Measurements from ENCODE around the gene NSRP1. TPM values are rescaled to one million over a fixed set of nuclear protein-coding genes. Genes with fewer than 3 reads are reported as not detected.

The NSRP1 gene
- polyA plus RNA-seq, 1 donor from 2014 or later: 8.6 TPM

GRCh38 chr17:30230596-30231125 lies 114.0 kb downstream of the NSRP1 start:
- Histone ChIP-seq H3K36me3 (ENCODE audit: insufficient read depth, low read length) (no peaks in the 10 kb centered on the region), H3K9me3 (ENCODE audit: low read length) (no peaks in the 10 kb centered on the region), H3K79me2 (replicated peaks; ENCODE audit: insufficient read depth, low read length) (no peaks in the 10 kb centered on the region), H3K9ac (ENCODE audit: low read length) (no peak overlapping the region), H2AFZ (ENCODE audit: low read depth, low read length) (no peak overlapping the region), H3K27me3 (ENCODE audit: insufficient read depth, low read depth, low read length) (peaks cover 28% of the 10 kb centered on the region), H4K20me1 (ENCODE audit: insufficient read depth) (no peaks in the 10 kb centered on the region), H3K9me2 (ENCODE audit: insufficient read depth, low read length) (no peaks in the 10 kb centered on the region), H3K4me3 (ENCODE audit: low read length) (no peak overlapping the region), H3F3A (ENCODE audit: insufficient read depth, low read length, poor library complexity, severe bottlenecking) (no peaks in the 10 kb centered on the region), H3K4me2 (ENCODE audit: low read length) (no peak overlapping the region), H3K27ac (ENCODE audit: low read length) (no peak overlapping the region)
- no peak for TF ChIP-seq POLR2AphosphoS5 (IDR thresholded peaks at IDR 0.05)
- TF ChIP-seq SMC3 (conservative IDR thresholded peaks at IDR 0.05; ENCODE audit: poor library complexity): no peak
- TF ChIP-seq MXI1 (conservative IDR thresholded peaks at IDR 0.05; ENCODE audit: poor library complexity, severe bottlenecking): no peak
- TF ChIP-seq EZH2 (IDR thresholded peaks at IDR 0.05; ENCODE audit: borderline replicate concordance, insufficient read depth, low read length, poor library complexity, severe bottlenecking): no peak
- TF ChIP-seq EP300 (conservative IDR thresholded peaks at IDR 0.05; ENCODE audit: poor library complexity, severe bottlenecking): no peak
- no peak for TF ChIP-seq REST (IDR thresholded peaks at IDR 0.05; ENCODE audit: borderline replicate concordance)
- TF ChIP-seq RAD21 (conservative IDR thresholded peaks at IDR 0.05): no peak
- TF ChIP-seq CTCF (IDR thresholded peaks at IDR 0.05; ENCODE audit: poor library complexity, severe bottlenecking): no peak
- TF ChIP-seq TAF1 (IDR thresholded peaks at IDR 0.05; ENCODE audit: low read depth): no peak

GRCh38 chr17:30232015-30232823 lies 115.6 kb downstream of the NSRP1 start:
- Histone ChIP-seq H3K27me3 (ENCODE audit: insufficient read depth, low read depth, low read length) (peaks cover 42% of the 10 kb centered on the region), H3K9me2 (ENCODE audit: insufficient read depth, low read length) (no peaks in the 10 kb centered on the region), H3K9me3 (ENCODE audit: low read length) (no peaks in the 10 kb centered on the region), H3K9ac (ENCODE audit: low read length) (no peak overlapping the region), H3K4me3 (ENCODE audit: low read length) (no peak overlapping the region), H3K79me2 (replicated peaks; ENCODE audit: insufficient read depth, low read length) (no peaks in the 10 kb centered on the region), H2AFZ (ENCODE audit: low read depth, low read length) (no peak overlapping the region), H4K20me1 (ENCODE audit: insufficient read depth) (no peaks in the 10 kb centered on the region), H3F3A (ENCODE audit: insufficient read depth, low read length, poor library complexity, severe bottlenecking) (no peaks in the 10 kb centered on the region), H3K4me2 (ENCODE audit: low read length) (no peak overlapping the region), H3K27ac (ENCODE audit: low read length) (no peak overlapping the region), H3K36me3 (ENCODE audit: insufficient read depth, low read length) (no peaks in the 10 kb centered on the region)
- TF ChIP-seq RAD21 (conservative IDR thresholded peaks at IDR 0.05): no peak

All from neural cell (in vitro differentiated cells).